ENCODE results near the gene DDX39A.

Gene DDX39A

DNA sequence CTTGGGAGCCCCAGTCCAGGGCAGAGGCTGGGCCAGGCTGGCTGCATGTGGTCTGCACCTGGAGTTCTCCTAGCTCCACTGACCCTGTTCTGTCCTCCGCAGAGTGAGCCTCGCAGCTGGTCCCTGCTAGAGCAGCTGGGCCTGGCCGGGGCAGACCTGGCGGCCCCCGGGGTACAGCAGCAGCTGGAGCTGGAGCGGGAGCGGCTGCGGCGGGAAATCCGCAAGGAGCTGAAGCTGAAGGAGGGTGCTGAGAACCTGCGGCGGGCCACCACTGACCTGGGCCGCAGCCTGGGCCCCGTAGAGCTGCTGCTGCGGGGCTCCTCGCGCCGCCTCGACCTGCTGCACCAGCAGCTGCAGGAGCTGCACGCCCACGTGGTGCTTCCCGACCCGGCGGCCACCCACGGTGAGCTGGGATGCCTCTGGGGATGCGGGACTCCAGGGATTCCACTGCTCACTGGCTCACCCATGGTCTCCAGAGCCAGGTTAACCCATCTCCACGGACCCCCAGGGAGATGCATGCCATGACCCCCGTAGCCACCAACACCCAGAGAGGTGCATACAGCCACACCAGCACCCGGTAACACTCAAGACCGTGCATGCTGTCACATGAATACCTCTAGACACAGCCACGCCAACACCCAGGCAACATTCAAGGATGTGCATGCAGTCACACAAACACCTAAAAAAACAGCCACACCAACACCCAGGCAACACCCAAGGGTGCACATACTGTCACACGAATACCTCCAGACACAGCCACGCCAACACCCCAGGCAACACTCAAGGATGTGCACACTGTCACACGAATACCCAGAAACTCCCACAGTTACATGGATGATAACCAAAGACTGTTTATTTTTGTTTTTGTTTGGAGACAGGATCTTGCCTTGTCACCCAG lies 22.1 kb upstream of the DDX39A start:
- in situ Hi-C loops (cut with MboI; ENCODE audit: low pct_unique_long_range_greater_than_20kb, low sequenced_read_pairs, unreplicated experiment), result no loop called here
- TF ChIP-seq, protein P1, sequence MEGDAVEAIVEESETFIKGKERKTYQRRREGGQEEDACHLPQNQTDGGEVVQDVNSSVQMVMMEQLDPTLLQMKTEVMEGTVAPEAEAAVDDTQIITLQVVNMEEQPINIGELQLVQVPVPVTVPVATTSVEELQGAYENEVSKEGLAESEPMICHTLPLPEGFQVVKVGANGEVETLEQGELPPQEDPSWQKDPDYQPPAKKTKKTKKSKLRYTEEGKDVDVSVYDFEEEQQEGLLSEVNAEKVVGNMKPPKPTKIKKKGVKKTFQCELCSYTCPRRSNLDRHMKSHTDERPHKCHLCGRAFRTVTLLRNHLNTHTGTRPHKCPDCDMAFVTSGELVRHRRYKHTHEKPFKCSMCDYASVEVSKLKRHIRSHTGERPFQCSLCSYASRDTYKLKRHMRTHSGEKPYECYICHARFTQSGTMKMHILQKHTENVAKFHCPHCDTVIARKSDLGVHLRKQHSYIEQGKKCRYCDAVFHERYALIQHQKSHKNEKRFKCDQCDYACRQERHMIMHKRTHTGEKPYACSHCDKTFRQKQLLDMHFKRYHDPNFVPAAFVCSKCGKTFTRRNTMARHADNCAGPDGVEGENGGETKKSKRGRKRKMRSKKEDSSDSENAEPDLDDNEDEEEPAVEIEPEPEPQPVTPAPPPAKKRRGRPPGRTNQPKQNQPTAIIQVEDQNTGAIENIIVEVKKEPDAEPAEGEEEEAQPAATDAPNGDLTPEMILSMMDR (IDR thresholded peaks at IDR 0.05; ENCODE audit: extremely low read depth, insufficient read depth, missing control alignments), result no peak

DNA sequence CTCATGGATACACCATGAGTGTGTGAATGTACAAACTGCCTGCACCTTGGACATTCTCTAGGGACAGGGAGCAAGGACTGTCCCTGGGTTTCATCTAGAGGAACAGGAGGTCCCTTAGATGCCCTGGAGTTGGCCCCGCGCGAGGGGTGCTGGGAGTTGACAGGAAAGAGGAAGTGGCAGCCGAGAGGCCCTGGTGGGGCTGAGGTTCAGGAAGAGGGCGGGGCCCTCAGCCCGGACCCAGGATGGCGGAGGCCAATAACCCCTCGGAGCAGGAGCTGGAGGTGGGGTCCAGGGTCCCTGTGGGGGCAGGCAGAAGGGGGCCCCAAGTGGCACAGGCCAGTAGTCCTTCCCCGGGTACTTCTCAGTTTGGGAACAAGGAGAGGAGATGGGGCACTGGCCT lies 20.9 kb upstream of the DDX39A start:
- TF ChIP-seq, protein P1 (IDR thresholded peaks at IDR 0.05; ENCODE audit: extremely low read depth, insufficient read depth, missing control alignments), result no peak
- DNase-seq (ENCODE audit: low spot score), result peak; percentile 87
- in situ Hi-C loops (cut with MboI; ENCODE audit: low pct_unique_long_range_greater_than_20kb, low sequenced_read_pairs, unreplicated experiment), result no loop called here

More for the DNA sequence above, 22.1 kb upstream of the DDX39A start:
- no peak for DNase-seq (ENCODE audit: low spot score)

DNA sequence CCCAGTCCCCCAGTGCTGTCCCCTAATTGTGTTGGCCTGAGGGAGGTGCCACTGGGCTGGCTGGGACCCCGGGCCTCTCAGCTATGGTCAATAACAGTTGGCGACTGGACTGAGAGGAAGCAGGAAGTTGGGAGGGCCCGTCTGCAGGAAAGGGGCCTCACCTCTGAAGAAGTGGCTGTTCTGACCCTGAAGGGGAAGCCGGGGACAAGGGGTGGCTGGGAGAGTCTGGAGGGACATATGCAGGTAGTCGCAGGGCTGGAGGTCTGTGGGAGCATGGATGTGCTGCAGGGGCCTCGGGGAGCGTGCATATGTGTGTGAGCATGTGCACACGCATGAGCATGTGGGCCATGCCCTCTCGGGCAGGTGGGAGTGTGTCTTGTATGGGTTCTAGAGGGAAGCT lies 19.9 kb upstream of the DDX39A start:
- TF ChIP-seq, protein P1 (IDR thresholded peaks at IDR 0.05; ENCODE audit: extremely low read depth, insufficient read depth, missing control alignments), result no peak
- no peak for DNase-seq (ENCODE audit: low spot score)
- in situ Hi-C loops (cut with MboI; ENCODE audit: low pct_unique_long_range_greater_than_20kb, low sequenced_read_pairs, unreplicated experiment), result no loop called here

DNA sequence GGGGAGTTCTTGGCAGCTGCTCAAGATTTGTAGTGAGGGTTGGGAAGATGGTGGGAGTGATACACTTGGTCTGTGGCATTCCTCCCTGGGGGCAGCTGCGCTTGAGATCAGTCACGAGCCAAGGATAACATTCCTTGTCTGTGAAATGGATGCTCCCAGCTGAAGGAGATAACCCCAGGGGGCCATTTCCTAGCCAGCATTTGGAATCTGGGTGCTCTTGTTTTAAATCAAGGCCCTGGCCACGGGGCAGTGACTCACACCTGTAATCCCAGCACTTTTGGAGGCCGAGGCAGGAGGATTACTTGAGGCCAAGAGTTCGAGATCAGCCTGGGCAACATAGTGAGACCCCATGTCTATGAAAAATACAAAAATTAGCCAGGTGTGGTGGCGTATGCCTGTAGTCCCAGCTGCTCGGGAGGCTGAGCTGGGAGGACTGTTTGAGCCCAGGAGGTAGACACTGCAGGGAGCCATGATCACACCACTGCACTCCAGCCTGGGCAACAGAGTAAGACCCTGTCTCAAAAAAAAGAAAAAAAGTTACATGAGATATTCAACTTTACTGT lies 18.5 kb upstream of the DDX39A start:
- DNase-seq (ENCODE audit: low spot score), result no peak
- TF ChIP-seq, protein P1 (IDR thresholded peaks at IDR 0.05; ENCODE audit: extremely low read depth, insufficient read depth, missing control alignments), result no peak
- in situ Hi-C loops (cut with MboI; ENCODE audit: low pct_unique_long_range_greater_than_20kb, low sequenced_read_pairs, unreplicated experiment), result no loop called here

DNA sequence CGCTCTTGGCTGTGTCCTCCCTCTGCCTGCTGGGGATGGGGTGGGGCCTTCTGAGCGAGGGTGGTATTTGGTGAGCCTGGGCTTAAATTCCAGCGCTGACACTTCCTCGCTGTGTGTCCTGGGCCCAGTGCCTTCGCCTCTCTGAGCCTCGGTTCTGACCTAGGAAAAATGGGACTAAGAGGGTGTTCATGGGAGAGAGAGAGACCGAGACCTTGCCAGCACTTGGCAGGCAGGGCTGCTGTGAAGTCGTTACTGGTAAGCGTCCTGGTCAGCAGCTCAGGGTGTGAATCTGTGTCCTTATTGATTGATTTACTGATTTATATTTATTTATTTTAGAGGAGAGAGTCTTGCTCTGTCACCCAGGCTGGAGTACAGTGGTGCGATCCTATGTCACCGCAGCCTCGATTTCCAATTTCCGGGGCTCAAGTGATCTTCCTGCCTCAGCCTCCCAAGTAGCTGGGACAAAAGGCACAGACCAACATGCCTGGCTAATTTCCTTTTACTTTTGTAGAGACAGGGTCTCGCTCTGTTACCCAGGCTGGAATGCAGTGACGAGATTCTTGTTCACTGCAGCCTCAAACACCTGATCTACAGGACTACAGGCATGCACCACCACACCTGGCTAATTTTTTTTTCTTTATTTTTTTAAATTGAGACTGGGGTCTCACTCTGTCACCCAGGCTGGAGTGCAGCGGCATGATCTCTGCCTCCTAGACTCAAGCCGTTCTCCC lies 16.3 kb upstream of the DDX39A start:
- no peak for DNase-seq (ENCODE audit: low spot score)
- TF ChIP-seq, protein P1 (IDR thresholded peaks at IDR 0.05; ENCODE audit: extremely low read depth, insufficient read depth, missing control alignments), result no peak
- in situ Hi-C loops (cut with MboI; ENCODE audit: low pct_unique_long_range_greater_than_20kb, low sequenced_read_pairs, unreplicated experiment), result no loop called here

DNA sequence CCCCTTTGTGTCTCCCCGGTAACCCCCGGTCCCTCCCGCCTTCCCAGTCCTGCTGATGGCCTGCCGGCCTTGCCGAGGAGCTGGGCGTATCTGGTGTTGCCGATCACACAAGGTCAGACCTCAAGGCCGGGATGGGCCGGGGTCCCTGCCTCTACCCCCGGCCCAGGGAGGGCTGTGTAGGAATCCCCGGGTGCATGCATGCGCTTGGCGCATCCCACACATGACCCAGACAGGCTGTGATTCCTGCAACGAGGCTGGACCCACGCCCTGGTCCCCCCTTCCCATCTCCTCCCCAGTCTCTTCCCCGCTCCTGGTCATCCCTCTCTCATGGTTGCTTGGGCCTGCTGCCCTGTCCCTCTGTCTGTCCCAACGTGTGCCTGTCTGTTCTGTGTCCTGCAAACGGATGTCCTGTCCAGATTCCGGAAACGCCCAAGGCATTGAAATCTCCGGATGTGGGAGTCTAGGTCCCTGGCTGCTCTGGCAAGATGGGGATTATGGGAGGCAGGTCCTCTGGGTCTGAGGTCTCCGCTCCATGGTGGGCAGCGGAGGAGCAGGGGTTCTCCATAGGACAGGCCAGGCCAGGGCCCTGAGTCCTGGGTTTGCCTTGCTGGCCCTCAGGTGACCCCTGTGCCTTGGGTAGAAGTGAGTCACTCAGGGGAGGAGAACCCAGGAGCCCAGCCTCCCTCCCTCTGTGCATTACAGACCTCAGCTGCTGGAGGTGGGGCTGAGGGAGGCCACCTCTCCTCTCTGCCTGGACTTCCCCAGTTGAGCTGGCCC lies 15.6 kb upstream of the DDX39A start:
- in situ Hi-C loops (cut with MboI; ENCODE audit: low pct_unique_long_range_greater_than_20kb, low sequenced_read_pairs, unreplicated experiment), result no loop called here
- TF ChIP-seq, protein P1 (IDR thresholded peaks at IDR 0.05; ENCODE audit: extremely low read depth, insufficient read depth, missing control alignments), result no peak
- no peak for DNase-seq (ENCODE audit: low spot score)
